A549 (cell line): ENCODE measurements around the gene MCFD2.

Experiments used
- EP300 ChIP-seq, 2 experiments: fragments of >200 bp; sonication (Bioruptor Twin); formaldehyde crosslinking; IDR thresholded peaks; 2 replicates in 1 of 2; 3 replicates in 1 of 2; pipeline ENCODE4 v1.6.1; 2016 to 2017
- FOSL2 ChIP-seq, 2 experiments: fragments of 450-650 bp in 1 of 2; fragments of >200 bp in 1 of 2; sonication (Bioruptor Twin) in 1 of 2; formaldehyde crosslinking; IDR thresholded peaks; 2 replicates each; pipeline versions ENCODE4 v1.5.0 to v1.6.1; 2016 to 2020; ENCODE audit warnings: mild to moderate bottlenecking in 1 of 2, moderate library complexity in 1 of 2
- GATA3 ChIP-seq: IDR thresholded peaks from 2 replicates; pipeline ENCODE4 v1.6.1; 2012; ENCODE audit warnings: borderline replicate concordance
- HDAC2 ChIP-seq: fragments of 200-600 bp; sonication (generic); IDR thresholded peaks from 2 replicates; pipeline ENCODE4 v1.6.1; 2016
- JUNB ChIP-seq: fragments of >200 bp; sonication (Bioruptor Twin); formaldehyde crosslinking; IDR thresholded peaks from 2 replicates; pipeline ENCODE4 v1.6.1; 2016
- PHF8 ChIP-seq: fragments of 200-600 bp; sonication (generic); IDR thresholded peaks from 2 replicates; pipeline ENCODE4 v1.6.1; 2016; ENCODE audit warnings: low read depth, mild to moderate bottlenecking, antibody characterized with exemption, moderate library complexity, borderline replicate concordance
- RCOR1 ChIP-seq: fragments of 150-350 bp; IDR thresholded peaks from 2 replicates; pipeline ENCODE4 v1.6.1; 2014; ENCODE audit warnings: antibody characterized with exemption, low read length, low read depth
- SMC3 ChIP-seq: fragments of >200 bp; sonication (Bioruptor Twin); formaldehyde crosslinking; IDR thresholded peaks from 3 replicates; pipeline ENCODE4 v1.6.1; 2018; ENCODE audit warnings: inconsistent platforms
- TP53 ChIP-seq: fragments of 250-450 bp; sonication (Bioruptor Pico); IDR thresholded peaks from 2 replicates; pipeline ENCODE4 v1.5.0; 2021; ENCODE audit warnings: mild to moderate bottlenecking, moderate library complexity
- ZSCAN20 ChIP-seq: fragments of 250-450 bp; sonication (Bioruptor Pico); IDR thresholded peaks from 2 replicates; pipeline ENCODE4 v1.8.0; 2022; ENCODE audit warnings: mild to moderate bottlenecking, moderate library complexity
- TF ChIP-seq, protein P1 (sequence below): fragments of >200 bp; sonication (Bioruptor Twin); formaldehyde crosslinking; IDR thresholded peaks from 3 replicates; pipeline ENCODE4 v1.5.1; 2016
- TF ChIP-seq, protein P2 (sequence below): fragments of 150-350 bp; IDR thresholded peaks from 2 replicates; pipeline ENCODE4 v1.6.1; 2014; ENCODE audit warnings: low read depth, mild to moderate bottlenecking, low read length
- TF ChIP-seq, protein P3 (sequence below): fragments of 450-650 bp; IDR thresholded peaks from 2 replicates; pipeline ENCODE4 v1.6.1; 2014; ENCODE audit warnings: antibody characterized with exemption
- TF ChIP-seq, protein P4 (sequence below): fragments of 200-600 bp; sonication (generic); IDR thresholded peaks from 2 replicates; pipeline ENCODE4 v1.6.1; 2016; ENCODE audit warnings: antibody characterized with exemption, mild to moderate bottlenecking, moderate library complexity

DNA sequence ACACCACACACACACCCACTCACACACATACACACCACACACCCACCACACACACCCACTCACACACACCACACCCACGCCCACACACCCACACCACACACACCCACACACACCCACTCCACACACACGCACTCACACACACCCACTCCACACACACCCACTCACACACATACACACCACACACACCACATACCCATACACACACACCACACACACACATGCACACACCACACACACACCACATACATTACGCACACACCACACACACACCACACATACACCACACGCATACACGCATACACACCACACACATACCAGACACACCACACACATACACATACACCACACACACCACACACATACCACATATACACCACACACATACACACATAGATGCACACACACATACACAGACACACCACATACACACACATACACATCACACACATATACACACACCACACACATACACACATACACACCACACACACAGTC lies 37.9 kb downstream of the MCFD2 start:
- no peak for TF ChIP-seq EP300 (IDR thresholded peaks at IDR 0.05)
- TF ChIP-seq ZSCAN20 (CRISPR knock-in tag), result no peak
- TF ChIP-seq HDAC2, result no peak
- no peak for TF ChIP-seq GATA3
- no peak for TF ChIP-seq TP53
- TF ChIP-seq PHF8, result no peak
- no peak for TF ChIP-seq RCOR1
- TF ChIP-seq, protein P1, sequence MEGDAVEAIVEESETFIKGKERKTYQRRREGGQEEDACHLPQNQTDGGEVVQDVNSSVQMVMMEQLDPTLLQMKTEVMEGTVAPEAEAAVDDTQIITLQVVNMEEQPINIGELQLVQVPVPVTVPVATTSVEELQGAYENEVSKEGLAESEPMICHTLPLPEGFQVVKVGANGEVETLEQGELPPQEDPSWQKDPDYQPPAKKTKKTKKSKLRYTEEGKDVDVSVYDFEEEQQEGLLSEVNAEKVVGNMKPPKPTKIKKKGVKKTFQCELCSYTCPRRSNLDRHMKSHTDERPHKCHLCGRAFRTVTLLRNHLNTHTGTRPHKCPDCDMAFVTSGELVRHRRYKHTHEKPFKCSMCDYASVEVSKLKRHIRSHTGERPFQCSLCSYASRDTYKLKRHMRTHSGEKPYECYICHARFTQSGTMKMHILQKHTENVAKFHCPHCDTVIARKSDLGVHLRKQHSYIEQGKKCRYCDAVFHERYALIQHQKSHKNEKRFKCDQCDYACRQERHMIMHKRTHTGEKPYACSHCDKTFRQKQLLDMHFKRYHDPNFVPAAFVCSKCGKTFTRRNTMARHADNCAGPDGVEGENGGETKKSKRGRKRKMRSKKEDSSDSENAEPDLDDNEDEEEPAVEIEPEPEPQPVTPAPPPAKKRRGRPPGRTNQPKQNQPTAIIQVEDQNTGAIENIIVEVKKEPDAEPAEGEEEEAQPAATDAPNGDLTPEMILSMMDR, result no peak
- TF ChIP-seq, protein P2, sequence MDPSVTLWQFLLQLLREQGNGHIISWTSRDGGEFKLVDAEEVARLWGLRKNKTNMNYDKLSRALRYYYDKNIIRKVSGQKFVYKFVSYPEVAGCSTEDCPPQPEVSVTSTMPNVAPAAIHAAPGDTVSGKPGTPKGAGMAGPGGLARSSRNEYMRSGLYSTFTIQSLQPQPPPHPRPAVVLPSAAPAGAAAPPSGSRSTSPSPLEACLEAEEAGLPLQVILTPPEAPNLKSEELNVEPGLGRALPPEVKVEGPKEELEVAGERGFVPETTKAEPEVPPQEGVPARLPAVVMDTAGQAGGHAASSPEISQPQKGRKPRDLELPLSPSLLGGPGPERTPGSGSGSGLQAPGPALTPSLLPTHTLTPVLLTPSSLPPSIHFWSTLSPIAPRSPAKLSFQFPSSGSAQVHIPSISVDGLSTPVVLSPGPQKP, result no peak
- TF ChIP-seq FOSL2 (IDR thresholded peaks at IDR 0.05), result no peak
- no peak for TF ChIP-seq FOSL2 (CRISPR knock-in tag; IDR thresholded peaks at IDR 0.05)
- TF ChIP-seq, protein P3, sequence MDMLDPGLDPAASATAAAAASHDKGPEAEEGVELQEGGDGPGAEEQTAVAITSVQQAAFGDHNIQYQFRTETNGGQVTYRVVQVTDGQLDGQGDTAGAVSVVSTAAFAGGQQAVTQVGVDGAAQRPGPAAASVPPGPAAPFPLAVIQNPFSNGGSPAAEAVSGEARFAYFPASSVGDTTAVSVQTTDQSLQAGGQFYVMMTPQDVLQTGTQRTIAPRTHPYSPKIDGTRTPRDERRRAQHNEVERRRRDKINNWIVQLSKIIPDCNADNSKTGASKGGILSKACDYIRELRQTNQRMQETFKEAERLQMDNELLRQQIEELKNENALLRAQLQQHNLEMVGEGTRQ, result no peak
- TF ChIP-seq, protein P4, sequence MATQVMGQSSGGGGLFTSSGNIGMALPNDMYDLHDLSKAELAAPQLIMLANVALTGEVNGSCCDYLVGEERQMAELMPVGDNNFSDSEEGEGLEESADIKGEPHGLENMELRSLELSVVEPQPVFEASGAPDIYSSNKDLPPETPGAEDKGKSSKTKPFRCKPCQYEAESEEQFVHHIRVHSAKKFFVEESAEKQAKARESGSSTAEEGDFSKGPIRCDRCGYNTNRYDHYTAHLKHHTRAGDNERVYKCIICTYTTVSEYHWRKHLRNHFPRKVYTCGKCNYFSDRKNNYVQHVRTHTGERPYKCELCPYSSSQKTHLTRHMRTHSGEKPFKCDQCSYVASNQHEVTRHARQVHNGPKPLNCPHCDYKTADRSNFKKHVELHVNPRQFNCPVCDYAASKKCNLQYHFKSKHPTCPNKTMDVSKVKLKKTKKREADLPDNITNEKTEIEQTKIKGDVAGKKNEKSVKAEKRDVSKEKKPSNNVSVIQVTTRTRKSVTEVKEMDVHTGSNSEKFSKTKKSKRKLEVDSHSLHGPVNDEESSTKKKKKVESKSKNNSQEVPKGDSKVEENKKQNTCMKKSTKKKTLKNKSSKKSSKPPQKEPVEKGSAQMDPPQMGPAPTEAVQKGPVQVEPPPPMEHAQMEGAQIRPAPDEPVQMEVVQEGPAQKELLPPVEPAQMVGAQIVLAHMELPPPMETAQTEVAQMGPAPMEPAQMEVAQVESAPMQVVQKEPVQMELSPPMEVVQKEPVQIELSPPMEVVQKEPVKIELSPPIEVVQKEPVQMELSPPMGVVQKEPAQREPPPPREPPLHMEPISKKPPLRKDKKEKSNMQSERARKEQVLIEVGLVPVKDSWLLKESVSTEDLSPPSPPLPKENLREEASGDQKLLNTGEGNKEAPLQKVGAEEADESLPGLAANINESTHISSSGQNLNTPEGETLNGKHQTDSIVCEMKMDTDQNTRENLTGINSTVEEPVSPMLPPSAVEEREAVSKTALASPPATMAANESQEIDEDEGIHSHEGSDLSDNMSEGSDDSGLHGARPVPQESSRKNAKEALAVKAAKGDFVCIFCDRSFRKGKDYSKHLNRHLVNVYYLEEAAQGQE, result no peak
- TF ChIP-seq JUNB, result no peak
- no peak for TF ChIP-seq SMC3
